Neural progenitor cell (in vitro differentiated cells): ENCODE data around the gene NUDT6. TPM values are rescaled to one million over a fixed set of nuclear protein-coding genes. Genes with fewer than 3 reads are reported as not detected.

Experiments used
- DNase-seq: peaks from one replicate; pipeline ENCODE4 v3.0.0-alpha.2; 2016; ENCODE audit warnings: low spot score
- H2AFZ ChIP-seq: fragments of 200-600 bp; sonication (generic); replicated peaks from 2 replicates; pipeline ENCODE4 v1.6.1; 2016; ENCODE audit warnings: antibody characterized with exemption
- H3F3A ChIP-seq: fragments of 200-600 bp; sonication (generic); 2 replicates; pipeline ENCODE4 v1.6.1; 2016; ENCODE audit warnings: antibody characterized with exemption, low read depth
- H3K27ac ChIP-seq: fragments of 200-600 bp; sonication (generic); 2 replicates; pipeline ENCODE4 v1.5.1; 2016; ENCODE audit warnings: mild to moderate bottlenecking
- H3K27me3 ChIP-seq: fragments of 200-600 bp; sonication (generic); 2 replicates; pipeline ENCODE4 v1.6.1; 2016; ENCODE audit warnings: mild to moderate bottlenecking, moderate library complexity
- H3K36me3 ChIP-seq: fragments of 200-600 bp; sonication (generic); 2 replicates; pipeline ENCODE4 v1.5.1; 2016
- H3K4me1 ChIP-seq: fragments of 200-600 bp; sonication (generic); 2 replicates; pipeline ENCODE4 v1.6.1; 2016; ENCODE audit warnings: mixed run types
- H3K4me2 ChIP-seq: fragments of 200-600 bp; sonication (generic); 2 replicates; pipeline ENCODE4 v1.6.1; 2016
- H3K4me3 ChIP-seq: fragments of 200-600 bp; sonication (generic); 2 replicates; pipeline ENCODE4 v1.5.1; 2016
- H3K79me2 ChIP-seq: fragments of 200-600 bp; sonication (generic); 2 replicates; pipeline ENCODE4 v1.6.1; 2016; ENCODE audit warnings: low read depth
- H3K9ac ChIP-seq: fragments of 200-600 bp; sonication (generic); 2 replicates; pipeline ENCODE4 v1.6.1; 2016
- H3K9me3 ChIP-seq: fragments of 200-600 bp; sonication (generic); 2 replicates; pipeline ENCODE4 v1.5.1; 2016; ENCODE audit warnings: low read depth
- H4K20me1 ChIP-seq: fragments of 200-600 bp; sonication (generic); 2 replicates; pipeline ENCODE4 v1.6.1; 2016; ENCODE audit warnings: low read depth
- H3K27ac Mint-ChIP-seq: 3 replicates; pipeline ENCODE4 v1.8.0; 2021; ENCODE audit warnings: mixed read lengths
- H3K27me3 Mint-ChIP-seq: 2 replicates; pipeline ENCODE4 v1.8.0; 2022; ENCODE audit warnings: low read depth, mild to moderate bottlenecking, inconsistent platforms, moderate library complexity, mixed read lengths; ENCODE audit not compliant: insufficient read depth
- H3K36me3 Mint-ChIP-seq: 3 replicates; pipeline ENCODE4 v1.8.0; 2021; ENCODE audit warnings: mixed read lengths
- H3K4me1 Mint-ChIP-seq: 3 replicates; pipeline ENCODE4 v1.8.0; 2021; ENCODE audit warnings: mixed read lengths
- H3K4me3 Mint-ChIP-seq: 3 replicates; pipeline ENCODE4 v1.8.0; 2021; ENCODE audit warnings: mild to moderate bottlenecking, moderate library complexity, mixed read lengths
- H3K9me3 Mint-ChIP-seq: 3 replicates; pipeline ENCODE4 v1.8.0; 2020; ENCODE audit warnings: mixed read lengths
- EZH2 ChIP-seq: fragments of 200-600 bp; sonication (generic); IDR thresholded peaks from 2 replicates; pipeline ENCODE4 v1.6.1; 2017; ENCODE audit warnings: antibody characterized with exemption, mild to moderate bottlenecking, moderate library complexity
- EZH2phosphoT487 ChIP-seq: fragments of 200-600 bp; sonication (generic); IDR thresholded peaks from 2 replicates; pipeline ENCODE4 v1.6.1; 2017; ENCODE audit warnings: antibody characterized with exemption
- total RNA-seq: library from RNA; depleted of rRNA; stranded (reverse); fragments of >200 nt; gene quantifications from 2 replicates; pipeline ENCODE4 v1.2.3, GENCODE V29; 2015; ENCODE audit warnings: low replicate concordance
- TF ChIP-seq, protein P1 (sequence below): fragments of 200-600 bp; sonication (generic); IDR thresholded peaks from 2 replicates; pipeline ENCODE4 v1.5.1; 2017; ENCODE audit warnings: antibody characterized with exemption, mild to moderate bottlenecking

NUDT6 gene
- total RNA-seq, 1 donor from 2014 or later, result 20.9 TPM

DNA sequence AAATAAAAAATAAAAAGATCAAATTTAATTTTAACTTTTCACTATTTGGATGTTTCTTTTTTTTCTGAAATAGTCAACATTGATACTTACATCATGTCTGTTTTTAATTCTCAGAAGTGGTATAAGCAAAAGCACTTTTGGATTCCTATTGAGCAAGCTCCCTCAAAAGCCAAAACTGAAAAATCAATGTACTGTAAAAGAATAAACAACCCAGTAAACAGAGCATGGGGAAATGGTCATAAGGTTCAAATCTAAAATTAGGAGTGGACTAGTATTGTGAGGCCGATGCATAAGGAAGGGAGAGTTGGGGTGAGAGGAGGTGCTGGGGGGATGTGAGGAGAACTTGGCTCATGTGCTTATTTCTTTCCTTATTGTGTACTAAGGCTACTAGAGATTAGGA, 37.9 kb downstream of the NUDT6 start:
- peaks cover 77% of the 10 kb centered on the region for H3K79me2 ChIP-seq

DNA sequence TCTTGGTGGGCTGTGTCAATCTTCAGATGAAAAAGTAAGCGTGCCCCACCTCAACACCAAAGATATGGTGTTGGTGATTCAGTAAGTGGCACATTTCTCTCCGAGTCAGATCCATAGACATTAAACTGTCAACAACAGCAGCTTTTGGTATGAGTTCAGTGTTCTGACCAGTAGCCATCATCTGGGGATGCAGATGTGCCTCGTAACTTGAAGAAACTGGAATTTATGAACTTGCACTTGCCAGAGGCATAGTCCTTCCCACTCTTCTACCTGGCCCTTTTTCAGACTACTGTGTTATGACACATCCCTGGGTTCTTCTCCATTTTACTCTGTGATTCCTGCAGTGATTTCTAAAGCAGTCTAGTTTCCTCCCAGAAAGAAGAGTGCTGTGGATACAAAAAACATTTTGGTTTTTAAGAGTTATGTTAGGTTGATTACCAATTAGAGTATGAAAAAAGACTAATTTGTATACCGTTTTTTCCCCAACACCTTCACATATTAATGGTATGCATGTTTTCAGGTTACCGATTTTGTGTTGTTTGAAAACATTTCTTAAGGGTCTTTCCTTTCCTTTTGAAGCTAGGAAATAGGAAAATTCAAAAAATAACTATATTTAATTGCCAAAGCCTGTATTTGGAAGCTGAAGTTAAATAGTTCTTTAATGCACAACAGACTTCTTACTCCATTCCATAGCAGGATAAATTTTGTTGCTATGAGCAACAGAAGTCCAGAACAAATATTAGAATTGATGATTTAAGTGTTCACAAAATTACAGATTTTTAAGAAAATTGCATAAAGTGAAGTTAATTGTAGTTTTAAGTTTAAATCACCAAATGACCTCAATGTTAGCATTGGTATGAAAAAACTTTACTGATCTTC, 39.3 kb downstream of the NUDT6 start:
- Mint-ChIP-seq H3K36me3 (peaks cover 47% of the 10 kb centered on the region), H3K27me3 (no peaks in the 10 kb centered on the region), H3K4me1 (no peaks in the 10 kb centered on the region), H3K9me3 (peaks cover 29% of the 10 kb centered on the region), H3K27ac (no peak overlapping the region), H3K4me3 (no peak overlapping the region)
- no peak overlapping the region for H3K9ac ChIP-seq
- TF ChIP-seq, protein P1, sequence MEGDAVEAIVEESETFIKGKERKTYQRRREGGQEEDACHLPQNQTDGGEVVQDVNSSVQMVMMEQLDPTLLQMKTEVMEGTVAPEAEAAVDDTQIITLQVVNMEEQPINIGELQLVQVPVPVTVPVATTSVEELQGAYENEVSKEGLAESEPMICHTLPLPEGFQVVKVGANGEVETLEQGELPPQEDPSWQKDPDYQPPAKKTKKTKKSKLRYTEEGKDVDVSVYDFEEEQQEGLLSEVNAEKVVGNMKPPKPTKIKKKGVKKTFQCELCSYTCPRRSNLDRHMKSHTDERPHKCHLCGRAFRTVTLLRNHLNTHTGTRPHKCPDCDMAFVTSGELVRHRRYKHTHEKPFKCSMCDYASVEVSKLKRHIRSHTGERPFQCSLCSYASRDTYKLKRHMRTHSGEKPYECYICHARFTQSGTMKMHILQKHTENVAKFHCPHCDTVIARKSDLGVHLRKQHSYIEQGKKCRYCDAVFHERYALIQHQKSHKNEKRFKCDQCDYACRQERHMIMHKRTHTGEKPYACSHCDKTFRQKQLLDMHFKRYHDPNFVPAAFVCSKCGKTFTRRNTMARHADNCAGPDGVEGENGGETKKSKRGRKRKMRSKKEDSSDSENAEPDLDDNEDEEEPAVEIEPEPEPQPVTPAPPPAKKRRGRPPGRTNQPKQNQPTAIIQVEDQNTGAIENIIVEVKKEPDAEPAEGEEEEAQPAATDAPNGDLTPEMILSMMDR, result no peak
- TF ChIP-seq EZH2phosphoT487 (no peak), EZH2 (no peak)
- H3K4me2 ChIP-seq, result no peak overlapping the region
- H3K79me2 ChIP-seq, result peaks cover 75% of the 10 kb centered on the region
- H2AFZ ChIP-seq, result no peak overlapping the region
- no peak overlapping the region for H3K27ac ChIP-seq
- no peaks in the 10 kb centered on the region for H3K4me1 ChIP-seq
- H3K27me3 ChIP-seq, result no peaks in the 10 kb centered on the region
- no peak for DNase-seq
- H3K9me3 ChIP-seq, result peaks cover 9% of the 10 kb centered on the region
- H3F3A ChIP-seq, result peaks cover 16% of the 10 kb centered on the region
- H4K20me1 ChIP-seq, result no peaks in the 10 kb centered on the region
- peaks cover 26% of the 10 kb centered on the region for H3K36me3 ChIP-seq
- H3K4me3 ChIP-seq, result no peak overlapping the region

More for the DNA sequence above, 37.9 kb downstream of the NUDT6 start:
- no peaks in the 10 kb centered on the region for H3K27me3 ChIP-seq
- DNase-seq, result no peak
- H3K4me3 ChIP-seq, result no peak overlapping the region
- Mint-ChIP-seq H3K9me3 (peaks cover 18% of the 10 kb centered on the region), H3K4me3 (no peak overlapping the region), H3K36me3 (peaks cover 37% of the 10 kb centered on the region), H3K27me3 (no peaks in the 10 kb centered on the region), H3K27ac (no peak overlapping the region), H3K4me1 (no peaks in the 10 kb centered on the region)
- H3K27ac ChIP-seq, result no peak overlapping the region
- no peaks in the 10 kb centered on the region for H4K20me1 ChIP-seq
- no peak overlapping the region for H3K9ac ChIP-seq
- H2AFZ ChIP-seq, result no peak overlapping the region
- H3K4me1 ChIP-seq, result no peaks in the 10 kb centered on the region
- H3K4me2 ChIP-seq, result no peak overlapping the region
- peaks cover 15% of the 10 kb centered on the region for H3K36me3 ChIP-seq
- H3K9me3 ChIP-seq, result peaks cover 9% of the 10 kb centered on the region
- H3F3A ChIP-seq, result peaks cover 23% of the 10 kb centered on the region
- no peak for TF ChIP-seq EZH2phosphoT487
- TF ChIP-seq EZH2, result no peak
- TF ChIP-seq, protein P1, result no peak

DNA sequence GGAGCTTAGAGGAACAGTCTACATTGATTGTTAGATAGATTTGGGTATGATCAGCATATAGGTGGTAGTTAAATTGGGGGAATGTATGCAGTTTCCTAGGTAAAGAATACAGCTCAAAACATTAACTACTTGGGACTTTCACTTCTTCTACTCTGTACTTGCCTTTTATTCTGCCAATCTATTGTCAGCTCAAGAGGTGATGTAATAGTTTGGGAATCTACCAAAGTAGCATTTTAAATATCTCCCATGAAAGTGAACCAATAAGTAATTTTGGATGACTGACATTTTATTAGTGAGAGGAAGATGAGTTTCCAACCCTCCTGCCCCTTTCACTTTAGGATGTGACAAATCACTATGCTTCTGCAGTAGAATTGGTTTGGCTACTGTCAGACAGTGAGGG, 43.4 kb downstream of the NUDT6 start:
- Histone ChIP-seq H3K36me3 (peaks cover 37% of the 10 kb centered on the region), H3K4me1 (no peaks in the 10 kb centered on the region), H4K20me1 (no peaks in the 10 kb centered on the region)

More for the DNA sequence above, 43.4 kb downstream of the NUDT6 start:
- Histone ChIP-seq H2AFZ (no peak overlapping the region), H3K9me3 (peaks cover 9% of the 10 kb centered on the region), H3K27me3 (no peaks in the 10 kb centered on the region), H3K4me3 (no peak overlapping the region), H3F3A (peaks cover 10% of the 10 kb centered on the region), H3K4me2 (no peak overlapping the region), H3K27ac (no peak overlapping the region), H3K9ac (no peak overlapping the region), H3K79me2 (peaks cover 83% of the 10 kb centered on the region)
- no peaks in the 10 kb centered on the region for H3K4me1 Mint-ChIP-seq
- peaks cover 29% of the 10 kb centered on the region for H3K9me3 Mint-ChIP-seq
- no peak for DNase-seq
- H3K27ac Mint-ChIP-seq, result no peak overlapping the region
- peaks cover 49% of the 10 kb centered on the region for H3K36me3 Mint-ChIP-seq
- TF ChIP-seq EZH2phosphoT487, result no peak
- TF ChIP-seq, protein P1, result no peak
- no peak for TF ChIP-seq EZH2
- no peaks in the 10 kb centered on the region for H3K27me3 Mint-ChIP-seq
- H3K4me3 Mint-ChIP-seq, result no peak overlapping the region
